Cardiac fibroblast (primary cell): ENCODE data around the gene MAP3K1.
A peak's percentile ranks its signal among the peaks of the same experiment; 100 is the strongest.

Source experiments
- DNase-seq, 2 donors: peaks; one replicate each; pipeline versions ENCODE4 v3.0.0 to v3.0.0-alpha.2; 2010; ENCODE audit warnings: low read depth in 2 of 2
- H3K4me3 ChIP-seq, 2 donors: replicated peaks in 1 of 2; 1 replicate in 1 of 2; 2 replicates in 1 of 2; pipeline ENCODE4 v1.5.1; 2011; ENCODE audit warnings: low read depth in 2 of 2, low read length in 2 of 2, mild to moderate bottlenecking in 2 of 2, moderate library complexity in 1 of 2
- TF ChIP-seq, protein P1 (sequence below): IDR thresholded peaks from one replicate; pipeline ENCODE4 v1.5.1; 2011; ENCODE audit warnings: low read depth, mild to moderate bottlenecking, low read length, inconsistent platforms

MAP3K1 gene

DNA sequence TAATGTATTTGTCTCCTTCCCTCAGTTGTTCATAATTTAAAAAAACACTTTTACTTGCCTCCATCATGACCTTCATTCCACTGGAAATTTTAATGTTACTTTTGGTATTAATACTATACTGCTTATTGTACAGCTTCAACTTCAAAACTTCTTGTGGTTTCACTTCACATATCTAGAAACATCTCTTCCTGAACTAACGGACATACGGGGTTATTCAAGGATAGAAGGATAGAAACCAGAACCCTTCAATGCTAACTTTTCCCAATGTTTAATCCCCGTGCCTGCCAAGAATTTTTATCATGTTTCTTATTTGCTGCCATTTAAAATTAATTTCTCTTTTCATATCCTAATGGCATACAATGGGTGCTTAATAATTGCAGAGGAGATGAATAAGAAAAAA, 57.7 kb downstream of the MAP3K1 start:
- no peak overlapping the region for H3K4me3 ChIP-seq
- TF ChIP-seq, protein P1, sequence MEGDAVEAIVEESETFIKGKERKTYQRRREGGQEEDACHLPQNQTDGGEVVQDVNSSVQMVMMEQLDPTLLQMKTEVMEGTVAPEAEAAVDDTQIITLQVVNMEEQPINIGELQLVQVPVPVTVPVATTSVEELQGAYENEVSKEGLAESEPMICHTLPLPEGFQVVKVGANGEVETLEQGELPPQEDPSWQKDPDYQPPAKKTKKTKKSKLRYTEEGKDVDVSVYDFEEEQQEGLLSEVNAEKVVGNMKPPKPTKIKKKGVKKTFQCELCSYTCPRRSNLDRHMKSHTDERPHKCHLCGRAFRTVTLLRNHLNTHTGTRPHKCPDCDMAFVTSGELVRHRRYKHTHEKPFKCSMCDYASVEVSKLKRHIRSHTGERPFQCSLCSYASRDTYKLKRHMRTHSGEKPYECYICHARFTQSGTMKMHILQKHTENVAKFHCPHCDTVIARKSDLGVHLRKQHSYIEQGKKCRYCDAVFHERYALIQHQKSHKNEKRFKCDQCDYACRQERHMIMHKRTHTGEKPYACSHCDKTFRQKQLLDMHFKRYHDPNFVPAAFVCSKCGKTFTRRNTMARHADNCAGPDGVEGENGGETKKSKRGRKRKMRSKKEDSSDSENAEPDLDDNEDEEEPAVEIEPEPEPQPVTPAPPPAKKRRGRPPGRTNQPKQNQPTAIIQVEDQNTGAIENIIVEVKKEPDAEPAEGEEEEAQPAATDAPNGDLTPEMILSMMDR, result no peak
- DNase-seq, result no peak

GRCh38 chr5:56876327-56876726, 61.0 kb downstream of the MAP3K1 start:
- TF ChIP-seq, protein P1, result no peak
- peak in 1 of 2 donors; percentile 58 for DNase-seq
- no peak overlapping the region for H3K4me3 ChIP-seq

GRCh38 chr5:56881571-56881970, 66.2 kb downstream of the MAP3K1 start:
- no peak overlapping the region for H3K4me3 ChIP-seq
- TF ChIP-seq, protein P1, result no peak
- DNase-seq, result no peak

DNA sequence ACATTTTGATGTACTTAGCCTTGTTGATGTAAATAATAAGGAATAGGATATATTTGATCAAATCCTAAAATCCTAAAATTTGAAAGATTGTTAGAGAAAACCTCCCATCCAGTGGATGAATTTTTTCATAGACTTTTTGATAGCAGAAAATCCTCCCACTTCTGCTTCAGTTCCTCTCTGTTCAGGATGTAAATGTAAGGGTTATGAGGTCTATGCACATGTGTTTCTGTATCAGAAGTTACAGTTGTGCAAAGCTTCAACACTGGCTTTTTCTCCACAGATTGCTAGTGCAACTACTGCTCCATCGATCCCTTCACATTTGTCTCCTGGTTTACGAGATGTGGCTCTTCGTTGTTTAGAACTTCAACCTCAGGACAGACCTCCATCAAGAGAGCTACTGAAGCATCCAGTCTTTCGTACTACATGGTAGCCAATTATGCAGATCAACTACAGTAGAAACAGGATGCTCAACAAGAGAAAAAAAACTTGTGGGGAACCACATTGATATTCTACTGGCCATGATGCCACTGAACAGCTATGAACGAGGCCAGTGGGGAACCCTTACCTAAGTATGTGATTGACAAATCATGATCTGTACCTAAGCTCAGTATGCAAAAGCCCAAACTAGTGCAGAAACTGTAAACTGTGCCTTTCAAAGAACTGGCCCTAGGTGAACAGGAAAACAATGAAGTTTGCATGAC, 78.1 kb downstream of the MAP3K1 start:
- TF ChIP-seq, protein P1, result no peak
- H3K4me3 ChIP-seq, result no peak overlapping the region
- no peak for DNase-seq

GRCh38 chr5:56896763-56897162, 81.4 kb downstream of the MAP3K1 start:
- TF ChIP-seq, protein P1, result no peak
- DNase-seq, result no peak
- no peak overlapping the region for H3K4me3 ChIP-seq

DNA sequence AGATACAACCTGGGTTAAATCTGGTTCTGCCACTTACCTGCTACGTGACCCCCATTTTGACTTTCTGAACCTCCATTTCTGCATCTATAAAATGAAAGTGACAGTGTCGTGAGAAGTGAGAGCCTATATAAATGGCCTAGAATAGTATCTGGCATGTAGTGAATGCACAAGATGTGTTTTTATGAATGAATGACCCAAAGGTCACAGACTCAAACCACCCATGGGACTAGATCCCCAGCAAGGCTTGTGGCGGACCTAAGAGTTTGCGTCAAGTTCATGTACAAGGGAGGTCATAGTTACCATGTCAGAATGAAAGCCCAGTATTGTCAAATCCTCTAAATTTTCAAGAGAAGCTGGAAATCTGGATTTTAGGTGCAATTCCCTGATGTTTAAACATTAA, 82.9 kb downstream of the MAP3K1 start:
- TF ChIP-seq, protein P1, result no peak
- DNase-seq, result no peak

DNA sequence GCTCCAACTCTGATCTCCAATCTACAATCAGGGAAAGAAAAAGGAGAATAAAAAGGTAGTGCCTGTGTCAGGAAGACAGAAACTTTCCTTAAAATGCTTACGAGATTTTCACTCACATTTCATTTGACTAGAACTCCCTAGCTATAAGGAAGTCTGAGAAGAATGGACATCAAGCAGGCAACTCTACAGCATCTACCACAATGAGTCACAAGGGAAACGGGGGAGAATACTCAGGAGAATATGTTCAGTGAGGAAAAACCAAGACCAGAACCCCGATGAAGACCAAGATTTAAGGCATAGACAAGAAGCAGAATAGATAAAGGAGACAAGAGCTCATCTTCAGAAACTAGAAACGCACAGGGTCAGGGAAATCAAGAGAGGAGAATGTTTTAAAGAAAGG, 85.0 kb downstream of the MAP3K1 start:
- TF ChIP-seq, protein P1, result no peak
- no peak overlapping the region for H3K4me3 ChIP-seq
- DNase-seq, result peak; percentile 27 to 65

More for the DNA sequence above, 82.9 kb downstream of the MAP3K1 start:
- no peak overlapping the region for H3K4me3 ChIP-seq
